ENCODE data around the gene ALKAL2.

ALKAL2 gene

DNA sequence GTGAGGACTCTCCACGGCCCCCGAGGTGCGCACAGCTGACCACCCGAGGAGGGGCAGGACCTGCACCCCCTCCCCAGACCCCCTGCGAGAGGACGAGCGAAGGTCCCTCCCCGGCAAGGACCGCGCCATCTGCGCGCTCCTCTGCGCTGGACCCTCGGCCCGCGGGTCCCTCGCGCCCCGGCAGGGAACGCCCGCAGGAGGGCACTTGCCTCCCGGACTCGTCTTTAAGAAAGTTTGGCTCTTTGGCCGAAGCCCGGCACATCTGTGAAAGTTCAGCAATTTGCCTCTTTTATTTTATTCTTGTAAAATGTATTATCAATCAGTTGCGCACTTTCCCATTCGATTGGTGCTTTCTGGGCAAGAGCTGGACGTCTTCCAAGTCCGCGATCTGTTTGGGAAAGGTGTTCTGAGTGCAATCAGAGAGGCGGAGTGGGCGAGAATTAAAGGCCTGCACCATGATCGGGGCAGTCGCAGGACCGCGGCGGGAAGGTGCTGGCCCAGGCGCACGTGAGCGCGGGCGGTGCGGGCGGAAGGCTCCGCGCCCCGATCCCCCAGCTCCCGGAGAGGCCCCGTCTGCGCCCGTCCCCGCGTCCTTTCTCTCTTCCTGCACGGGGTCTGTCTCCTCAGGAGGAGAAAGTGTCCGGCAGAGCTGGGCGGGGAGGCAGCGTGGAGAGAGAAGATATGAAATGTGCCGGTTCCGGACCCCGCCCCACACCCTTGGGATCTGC is 1.6 kb upstream of the ALKAL2 start:
- DNase-seq: no peak

DNA sequence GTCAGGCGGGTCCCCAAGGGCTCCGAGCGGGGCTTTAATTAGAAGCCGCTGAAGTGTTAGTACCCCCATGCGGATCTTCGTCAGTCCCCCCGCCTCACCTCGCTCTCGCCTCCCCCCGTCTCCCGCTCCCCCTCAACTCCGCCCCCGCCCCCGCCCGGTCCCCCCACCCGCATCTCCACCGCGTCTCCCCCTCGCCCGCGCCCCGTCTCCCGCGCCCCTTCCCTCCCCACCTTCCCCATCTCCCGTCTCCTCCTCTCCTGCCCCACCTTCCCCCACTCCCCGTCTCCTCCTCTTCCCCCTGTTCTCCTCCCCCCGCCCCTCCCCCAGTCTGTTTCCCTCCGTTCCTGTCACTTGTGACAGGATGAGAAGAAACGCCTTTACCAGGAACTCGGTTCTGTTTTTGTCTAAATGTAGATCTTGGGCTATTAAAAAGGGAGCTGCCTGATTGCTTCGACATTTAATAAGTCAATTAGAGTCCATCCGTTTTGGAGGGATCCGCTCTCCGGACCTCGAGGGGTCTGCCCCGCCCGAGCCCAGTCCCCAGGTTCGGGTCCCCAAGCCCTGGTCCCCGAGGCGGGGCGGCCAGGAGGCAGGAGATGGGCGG is 969 bp upstream of the ALKAL2 start:
- no peak for DNase-seq

DNA sequence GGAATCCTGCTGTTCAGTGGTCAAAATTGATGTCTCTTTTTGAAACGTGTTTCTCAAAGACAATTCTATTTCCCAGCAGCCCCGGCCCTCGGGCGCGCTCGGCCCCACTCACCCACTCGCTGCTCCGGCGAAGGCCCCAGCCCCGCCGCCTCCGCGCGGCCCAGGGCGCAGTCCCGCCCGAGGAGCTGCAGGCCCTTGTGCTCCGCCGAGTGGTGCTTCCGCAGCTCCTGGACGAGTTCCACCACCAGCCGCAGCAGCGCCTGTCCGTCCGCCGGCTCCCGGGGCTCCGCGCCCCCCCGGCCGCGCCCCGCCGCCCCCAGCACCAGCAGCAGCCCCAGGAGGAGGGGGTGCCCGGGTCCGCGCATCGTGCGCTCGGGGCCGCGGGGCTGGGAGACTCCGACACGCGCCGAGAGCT is 413 bp downstream of the ALKAL2 start:
- peak; percentile 33 for DNase-seq

DNA sequence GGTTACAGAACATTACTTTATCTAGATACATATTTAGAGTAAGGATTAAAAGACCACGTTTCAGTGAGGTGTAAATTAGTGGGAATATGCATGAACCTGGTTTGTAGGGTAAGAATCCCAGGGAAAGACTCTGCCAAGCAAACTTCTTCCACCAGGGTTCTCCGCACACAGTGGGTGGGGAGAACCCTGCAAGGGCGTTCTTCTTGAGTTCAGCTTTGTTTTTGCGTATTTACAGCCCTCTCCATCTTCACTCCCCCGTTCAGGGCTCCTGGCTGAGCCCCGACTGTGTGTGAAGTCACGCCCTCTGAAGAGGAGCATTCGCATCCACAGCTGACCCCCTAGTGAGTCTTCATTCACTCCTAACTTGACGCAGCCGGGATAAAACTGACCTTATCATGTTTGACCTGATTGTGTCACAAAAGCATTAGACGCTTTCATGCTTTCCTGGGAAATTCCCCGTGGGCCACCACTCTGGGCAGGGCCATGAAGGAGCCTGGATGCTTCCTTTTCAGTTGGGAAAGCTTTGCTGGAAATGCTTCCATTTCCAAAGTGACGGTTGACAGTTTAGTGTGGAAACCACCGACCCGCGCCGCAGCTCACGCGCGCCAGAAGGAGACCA is 1.0 kb downstream of the ALKAL2 start:
- DNase-seq: no peak

DNA sequence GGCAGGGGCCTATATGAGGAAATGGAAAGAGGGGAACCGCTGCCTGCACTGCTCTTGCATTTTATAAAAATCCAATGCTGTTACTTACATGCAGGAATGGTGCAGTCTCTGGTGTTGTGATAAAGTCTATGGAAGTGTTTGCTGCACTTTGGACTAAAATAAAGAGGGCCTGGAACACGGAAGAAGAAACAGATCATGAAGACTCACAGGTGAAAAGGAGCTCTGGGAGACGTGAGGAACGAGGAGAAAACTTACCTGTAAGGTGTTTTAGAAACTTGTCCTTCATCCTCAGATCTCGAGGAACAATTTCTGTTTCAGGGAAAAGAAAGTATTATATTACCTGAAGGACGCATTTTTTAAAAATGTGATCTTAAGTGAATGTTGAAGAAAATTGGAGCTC is 1.9 kb downstream of the ALKAL2 start:
- DNase-seq: no peak

DNA sequence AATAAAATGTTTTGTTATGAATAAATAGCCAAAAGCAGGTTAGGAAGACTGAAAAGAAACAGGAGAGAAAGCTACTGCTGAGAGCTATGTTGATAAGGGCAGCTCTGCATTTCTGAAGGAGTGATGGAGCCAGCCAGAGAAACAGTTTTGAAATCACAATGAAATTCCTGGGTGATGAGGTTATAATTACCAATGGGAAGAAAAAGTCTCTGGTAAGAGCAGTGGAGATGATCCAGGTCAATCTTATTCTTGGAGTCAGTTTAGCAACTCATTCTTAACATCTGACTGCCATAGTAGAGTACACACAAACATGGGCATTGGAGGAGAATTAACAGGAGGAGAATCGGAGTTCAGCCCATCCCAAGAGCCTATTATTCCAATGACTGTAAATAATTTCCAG is 2.4 kb downstream of the ALKAL2 start:
- DNase-seq: no peak

DNA sequence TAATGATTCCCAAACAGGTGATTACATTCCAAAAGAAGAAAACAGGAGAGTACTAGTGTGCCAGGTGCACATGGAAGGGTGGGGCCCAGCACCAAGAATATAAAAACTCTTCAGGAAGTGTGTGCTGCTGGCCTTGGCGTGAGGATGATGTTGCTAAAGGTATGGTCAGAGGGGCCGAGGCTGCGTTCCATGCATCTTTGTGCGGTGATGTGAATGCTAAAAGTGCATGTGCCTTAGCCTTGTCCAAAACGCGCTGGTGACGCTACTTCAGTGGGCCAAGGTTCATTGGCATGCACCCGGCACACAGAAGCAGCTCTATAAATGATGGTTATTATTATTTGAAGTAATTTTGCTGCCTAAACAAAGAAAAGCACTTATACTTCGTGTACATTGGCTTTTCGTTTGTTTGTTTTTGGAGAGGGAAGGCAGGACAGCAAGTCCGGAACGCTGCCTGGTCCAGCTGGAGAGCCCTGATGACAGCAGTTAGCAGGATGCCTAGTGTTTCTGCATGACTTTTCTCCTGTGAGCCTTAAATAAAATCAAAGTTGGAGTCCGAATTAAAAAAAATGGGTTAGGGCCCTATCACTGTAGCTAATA is 2.9 kb downstream of the ALKAL2 start:
- no peak for DNase-seq

DNA sequence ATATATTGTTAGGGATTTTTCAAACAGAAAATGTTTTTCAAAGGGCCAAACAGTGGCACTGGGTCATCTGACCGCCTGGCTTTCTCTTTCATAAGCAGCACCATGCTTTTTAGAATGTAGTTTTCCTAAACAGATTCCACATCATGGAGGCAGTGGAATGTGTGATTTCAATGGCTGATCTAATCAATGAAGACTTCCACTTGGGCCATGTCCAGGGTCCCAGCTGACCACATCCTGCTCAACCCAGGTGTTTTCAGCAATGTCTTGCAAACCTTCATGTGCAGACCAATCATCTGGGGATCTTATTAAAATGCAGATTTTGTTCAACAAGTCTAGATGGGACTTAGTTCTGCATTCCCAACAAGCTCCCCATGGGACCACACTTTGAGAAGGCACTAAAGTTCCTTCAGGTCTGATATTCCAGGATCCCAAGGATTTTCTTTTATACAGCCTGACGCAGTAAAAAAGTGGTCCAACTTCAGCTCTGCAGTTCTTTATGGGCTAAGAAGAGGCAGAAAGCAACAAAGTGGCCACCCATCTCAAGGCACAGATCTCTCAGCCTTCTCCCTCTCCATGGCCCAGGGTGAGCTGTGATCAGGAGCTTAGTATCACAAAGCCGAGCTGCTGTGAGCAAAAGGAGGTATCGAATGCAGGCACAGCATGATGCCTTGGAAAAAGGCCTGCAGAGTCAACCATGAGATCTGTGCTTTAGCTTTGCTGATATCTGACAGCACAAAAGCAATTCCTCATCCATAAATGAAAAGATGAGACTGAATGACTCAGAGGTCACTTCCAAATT is 3.7 kb downstream of the ALKAL2 start:
- no peak for DNase-seq

DNA sequence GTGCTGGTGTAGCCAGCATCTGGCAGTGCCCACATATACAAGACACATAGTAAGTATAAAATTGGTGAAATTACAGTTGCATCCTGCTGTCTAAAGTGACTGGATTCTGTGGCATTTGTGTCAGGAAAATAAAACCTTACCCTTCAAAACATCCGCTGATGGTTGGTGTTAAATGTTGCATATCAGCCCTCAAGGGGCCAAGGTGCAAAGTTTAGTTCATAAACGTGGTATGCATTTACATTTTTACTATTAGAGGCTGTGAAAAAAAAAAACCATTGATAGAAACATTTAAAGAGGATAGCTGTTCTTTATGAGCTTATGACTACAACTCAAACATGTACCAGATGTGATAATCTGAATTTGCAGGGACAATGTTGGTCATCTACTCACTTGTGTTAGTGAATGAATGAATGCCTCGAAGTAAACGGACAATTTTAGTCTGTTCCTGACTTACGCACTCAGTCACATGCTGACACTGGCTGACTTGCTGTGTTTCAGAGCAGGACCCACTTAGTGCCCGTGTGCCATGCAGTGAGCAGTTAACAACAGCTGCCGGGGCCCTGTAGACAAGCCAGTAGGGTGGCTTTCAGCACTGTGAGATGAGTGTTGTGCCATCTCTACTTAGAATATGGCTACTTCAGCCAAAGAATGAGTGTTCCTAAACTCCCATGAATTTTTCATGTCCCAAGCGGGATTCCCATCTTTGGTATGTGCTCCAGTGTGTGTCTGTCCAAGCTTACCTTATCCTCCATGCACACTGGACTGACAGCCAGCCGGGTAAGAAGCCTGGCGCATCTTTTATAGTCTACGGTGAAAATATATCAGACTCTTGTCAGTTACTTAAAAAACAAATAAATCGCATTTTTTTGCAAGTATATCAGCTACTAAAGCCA is 5.3 kb downstream of the ALKAL2 start:
- no peak for DNase-seq

DNA sequence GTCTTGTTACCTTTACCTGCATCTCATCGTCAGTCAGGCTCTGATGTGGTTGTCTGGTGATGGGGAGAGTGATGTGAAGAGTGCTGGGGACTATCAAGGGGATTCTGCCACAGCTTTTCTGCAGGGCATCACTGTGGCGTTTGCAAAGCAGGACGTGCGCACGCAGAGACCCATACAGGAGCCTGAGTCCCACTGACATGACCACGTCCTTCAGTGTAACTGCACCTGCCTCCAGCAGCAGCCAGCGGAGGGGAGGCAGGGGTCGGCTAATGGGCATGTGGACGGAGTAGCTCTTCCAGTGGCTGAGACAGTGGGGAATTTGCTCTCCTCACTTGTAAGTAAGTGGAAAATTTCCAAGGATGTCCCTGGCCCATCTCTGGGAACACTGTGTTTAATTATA is 6.5 kb downstream of the ALKAL2 start:
- DNase-seq: no peak

DNA sequence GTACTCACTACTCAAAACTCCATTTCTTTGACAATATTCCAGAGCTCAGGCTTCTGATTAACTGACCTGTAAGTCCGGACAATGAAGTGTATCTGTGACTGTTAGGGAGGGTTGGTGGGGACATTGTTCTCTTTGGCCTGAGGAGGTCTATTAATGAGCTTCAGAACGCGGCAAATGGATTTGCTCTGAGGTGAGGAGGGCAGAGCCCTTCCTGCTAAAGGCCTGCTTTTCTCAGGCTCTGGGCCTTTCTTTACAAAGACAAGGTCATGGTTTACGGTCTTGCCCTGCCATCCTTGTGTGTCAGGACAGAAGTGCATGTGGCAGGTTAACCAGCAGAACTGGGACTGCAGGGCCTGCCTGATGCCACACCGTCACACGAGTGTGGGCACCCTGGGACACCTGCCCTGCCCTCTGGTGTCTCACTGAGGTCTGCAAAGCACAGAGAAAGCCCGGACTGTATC is 7.2 kb downstream of the ALKAL2 start:
- no peak for DNase-seq

DNA sequence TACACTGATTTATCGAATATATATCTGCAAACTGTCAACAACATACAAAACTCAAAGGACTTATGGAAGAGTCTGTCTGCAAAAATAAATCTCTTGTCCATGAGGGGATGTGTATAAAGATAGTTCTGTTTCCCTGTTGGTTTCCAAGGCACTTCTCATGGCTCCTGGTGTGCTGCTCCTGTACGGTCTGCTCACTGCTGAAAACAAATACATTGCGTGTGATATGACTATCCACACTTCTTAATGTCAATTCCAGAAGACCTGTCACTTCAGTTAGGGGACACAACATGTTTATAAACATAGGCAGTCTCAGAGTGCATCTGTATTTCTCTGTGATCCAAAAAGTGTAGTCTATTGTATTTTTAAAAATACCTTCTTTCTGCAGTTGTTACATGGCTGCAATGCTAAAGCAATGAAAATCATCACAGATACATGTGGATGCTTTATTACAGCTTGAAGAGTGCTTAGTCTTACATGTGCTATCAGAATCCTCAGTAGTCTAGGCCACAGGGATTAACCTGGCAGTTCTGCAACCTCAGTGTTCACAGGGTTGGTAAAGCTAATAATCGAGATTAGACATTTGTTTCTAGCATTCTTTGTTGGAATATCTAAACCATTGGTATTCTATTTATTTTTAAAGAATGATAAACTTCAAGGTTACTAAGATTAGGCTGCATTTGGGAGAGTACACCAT is 7.8 kb downstream of the ALKAL2 start:
- DNase-seq: no peak

DNA sequence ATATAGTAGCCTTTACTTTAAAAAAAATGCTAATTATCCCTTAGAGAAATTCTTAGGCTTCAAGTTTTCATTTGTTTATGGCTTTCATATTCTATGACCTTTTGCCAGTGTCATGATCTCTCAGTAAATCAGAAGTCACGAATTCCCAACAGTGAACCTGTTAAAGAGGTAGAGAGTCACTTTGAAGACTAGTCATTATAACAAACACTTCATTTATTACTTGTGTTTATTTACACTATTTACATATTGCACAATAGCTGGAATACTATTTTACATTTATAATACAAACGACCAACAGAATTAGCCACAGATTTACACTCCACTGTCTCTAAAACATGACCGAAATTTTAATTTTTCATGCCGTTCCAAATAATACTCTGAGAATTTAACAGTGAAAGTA is 8.5 kb downstream of the ALKAL2 start:
- no peak for DNase-seq

DNA sequence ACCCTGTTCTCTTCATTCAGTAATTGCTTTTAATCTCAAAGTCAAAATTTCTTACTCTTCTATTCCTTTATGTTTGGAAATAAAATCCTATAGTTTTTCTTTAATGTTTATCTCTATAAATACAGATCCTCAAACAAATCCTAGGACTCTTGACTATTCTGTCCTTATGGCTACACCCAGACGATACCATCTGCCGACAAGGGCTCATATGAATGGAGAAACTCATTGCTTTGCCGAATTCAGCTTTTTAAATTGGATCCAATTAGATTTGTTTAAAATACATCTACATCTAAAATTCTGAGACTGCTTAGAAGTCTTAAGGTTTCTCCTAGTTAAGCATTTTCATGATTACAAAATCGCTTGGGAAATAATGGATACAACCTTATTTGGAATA is 9.0 kb downstream of the ALKAL2 start:
- no peak for DNase-seq

DNA sequence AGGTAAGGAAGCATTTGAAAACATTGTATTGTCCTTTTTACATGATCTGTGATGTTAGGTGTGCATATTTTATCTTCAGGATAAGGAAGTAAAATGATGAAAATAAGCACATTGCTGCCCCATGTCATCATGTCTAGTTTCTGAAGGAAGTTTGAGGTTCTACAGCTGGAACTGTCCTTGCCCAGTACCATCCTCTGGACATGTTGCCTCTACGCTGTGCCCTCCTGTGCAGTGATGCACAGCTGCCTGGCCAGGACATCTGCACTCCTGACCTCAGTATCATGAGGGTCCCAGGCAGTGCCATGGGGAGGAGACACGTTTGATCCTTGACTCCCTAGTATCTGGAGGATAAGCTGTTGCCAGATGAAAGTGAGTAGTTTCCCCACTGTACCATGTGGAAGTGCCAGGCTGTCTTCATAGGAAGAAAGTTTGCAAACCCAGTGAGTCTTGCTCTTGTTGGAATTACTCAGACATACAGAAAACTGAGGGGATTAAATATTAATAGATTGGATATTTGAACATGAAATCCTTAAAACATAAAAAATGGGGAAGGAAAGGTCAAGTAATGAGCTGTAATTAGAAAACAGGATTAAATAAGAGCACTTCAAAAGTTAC is 9.5 kb downstream of the ALKAL2 start:
- no peak for DNase-seq

DNA sequence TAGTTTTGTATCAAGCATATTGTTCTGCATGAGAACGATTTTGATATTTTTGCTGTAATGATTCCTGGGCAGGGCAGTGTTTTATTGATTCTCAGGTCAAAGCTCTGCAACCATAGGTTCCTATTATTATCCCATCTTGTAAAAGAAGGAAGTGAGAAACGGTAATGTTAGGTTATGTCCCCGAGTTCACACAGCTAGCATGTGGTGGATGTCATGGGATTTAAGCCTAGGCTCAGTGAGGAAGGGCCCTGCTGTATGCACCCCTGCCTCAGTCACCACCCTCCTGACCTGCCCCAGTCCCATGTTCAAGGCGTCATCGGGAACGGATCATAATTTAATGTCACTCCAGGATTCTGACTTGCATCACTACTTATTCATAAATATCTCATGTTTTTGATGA is 12.4 kb downstream of the ALKAL2 start:
- DNase-seq: no peak

DNA sequence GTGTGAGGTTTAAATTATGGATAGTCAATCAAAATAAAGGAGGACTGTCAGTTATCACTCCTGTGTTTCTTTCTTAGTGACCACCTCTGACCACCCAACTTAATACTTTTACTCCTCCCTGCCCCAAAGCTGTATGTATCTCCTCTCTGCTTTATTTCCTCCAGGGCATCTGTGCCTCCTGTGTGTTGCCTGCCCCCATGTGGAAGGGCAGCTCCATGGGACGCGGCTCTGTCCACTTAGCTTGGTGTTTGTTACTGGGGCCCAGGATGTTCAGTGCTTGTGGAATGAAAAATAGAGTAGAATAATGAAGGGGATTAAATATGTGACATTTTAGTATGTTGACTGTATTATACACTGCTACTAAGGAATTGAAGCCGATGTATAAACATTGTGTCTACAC is 13.4 kb downstream of the ALKAL2 start:
- no peak for DNase-seq

DNA sequence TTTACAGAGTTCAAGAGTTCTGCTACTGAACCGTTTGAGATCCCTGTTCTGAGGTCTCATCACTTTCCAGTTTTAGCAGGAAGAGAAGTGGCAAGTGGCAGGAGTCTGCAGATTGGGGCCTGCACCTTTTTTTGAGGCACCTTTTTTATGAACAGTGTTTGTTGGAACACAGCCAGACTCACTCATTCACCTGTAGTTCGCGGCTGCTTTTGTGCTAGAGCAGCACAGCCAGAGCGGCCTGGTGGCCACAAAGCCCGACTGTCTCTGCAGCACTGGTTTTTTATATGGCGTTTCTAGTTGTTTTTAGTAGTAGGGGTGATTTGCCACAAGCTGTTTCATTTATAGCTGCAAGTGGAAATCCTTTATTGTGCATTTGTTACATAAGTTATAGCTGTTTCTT is 14.6 kb downstream of the ALKAL2 start:
- DNase-seq: peak; percentile 68

DNA sequence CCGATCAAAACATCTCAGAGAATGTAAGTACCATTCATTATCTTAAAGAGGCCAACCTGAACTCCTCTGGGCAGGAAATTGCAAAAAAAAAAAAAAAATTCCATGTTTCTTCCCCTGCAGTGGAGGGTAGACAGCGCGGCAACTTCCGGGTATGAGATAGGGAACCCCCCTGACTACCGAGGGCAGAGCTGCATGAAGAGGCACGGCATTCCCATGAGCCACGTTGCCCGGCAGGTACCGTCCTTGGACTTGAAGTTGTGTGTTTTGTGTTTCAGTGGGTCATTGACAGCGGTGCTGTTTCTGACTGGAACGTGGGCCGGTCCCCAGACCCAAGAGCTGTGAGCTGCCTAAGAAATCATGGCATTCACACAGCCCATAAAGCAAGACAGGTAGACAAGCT is 16.0 kb downstream of the ALKAL2 start:
- DNase-seq: no peak

DNA sequence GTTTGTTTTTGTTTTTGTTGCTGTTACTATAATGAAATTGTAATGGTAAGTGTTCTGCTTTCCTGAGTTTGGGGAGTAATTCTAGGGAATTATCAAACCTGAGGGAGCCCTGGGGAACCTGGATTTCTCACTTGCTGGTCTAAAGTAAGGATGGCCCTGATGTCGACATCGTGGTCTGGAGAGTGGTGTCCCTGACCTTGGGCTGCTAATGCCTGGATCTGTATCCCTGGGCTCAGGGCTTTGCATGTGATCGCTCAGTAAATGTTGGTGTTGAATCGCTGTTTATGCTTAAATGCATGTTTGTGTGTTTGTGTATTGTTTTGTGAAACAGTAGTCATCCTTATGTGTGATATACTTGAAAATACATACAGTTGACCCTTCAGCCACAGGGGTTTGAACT is 17.0 kb downstream of the ALKAL2 start:
- DNase-seq: no peak
